RWPE2 (cell line): ENCODE data around the gene LRFN2.

Source experiments
- ATAC-seq: fragments of 200-7000 bp; cut with Tn5 transposase; 3 replicates; pipeline ENCODE4 v1.9.1; 2021; ENCODE audit warnings: low read depth
- DNase-seq: peaks from one replicate; pipeline ENCODE4 v3.0.0-alpha.2; 2020; ENCODE audit warnings: low spot score
- H3K27ac ChIP-seq: fragments of 450-650 bp; 2 replicates; pipeline ENCODE4 v1.5.1; 2017; ENCODE audit warnings: mild to moderate bottlenecking; ENCODE audit not compliant: poor library complexity, severe bottlenecking
- H3K27me3 ChIP-seq: fragments of 250-450 bp; sonication (Bioruptor Pico); 2 replicates; pipeline ENCODE4 v1.5.1; 2021; ENCODE audit warnings: mild to moderate bottlenecking, moderate library complexity; ENCODE audit not compliant: insufficient read depth, poor library complexity, severe bottlenecking
- H3K36me3 ChIP-seq: fragments of 250-450 bp; sonication (Bioruptor Pico); 2 replicates; pipeline ENCODE4 v1.5.1; 2020; ENCODE audit warnings: low read depth, mild to moderate bottlenecking, moderate library complexity
- H3K4me1 ChIP-seq: fragments of 250-450 bp; sonication (Bioruptor Pico); 2 replicates; pipeline ENCODE4 v1.5.1; 2021; ENCODE audit warnings: mild to moderate bottlenecking, moderate library complexity; ENCODE audit not compliant: insufficient read depth, poor library complexity, severe bottlenecking
- H3K4me3 ChIP-seq: fragments of 250-450 bp; sonication (Bioruptor Pico); 2 replicates; pipeline ENCODE4 v1.5.1; 2021; ENCODE audit warnings: mild to moderate bottlenecking, moderate library complexity; ENCODE audit not compliant: severe bottlenecking
- H3K9me3 ChIP-seq: fragments of 250-450 bp; sonication (Bioruptor Pico); 2 replicates; pipeline ENCODE4 v1.5.1; 2021; ENCODE audit warnings: mild to moderate bottlenecking, moderate library complexity; ENCODE audit not compliant: severe bottlenecking
- TF ChIP-seq, protein P1 (sequence below): fragments of 450-650 bp; IDR thresholded peaks from one replicate; pipeline ENCODE4 v1.5.1; 2017; ENCODE audit warnings: mild to moderate bottlenecking, moderate library complexity; ENCODE audit not compliant: poor library complexity, severe bottlenecking

Gene LRFN2

DNA sequence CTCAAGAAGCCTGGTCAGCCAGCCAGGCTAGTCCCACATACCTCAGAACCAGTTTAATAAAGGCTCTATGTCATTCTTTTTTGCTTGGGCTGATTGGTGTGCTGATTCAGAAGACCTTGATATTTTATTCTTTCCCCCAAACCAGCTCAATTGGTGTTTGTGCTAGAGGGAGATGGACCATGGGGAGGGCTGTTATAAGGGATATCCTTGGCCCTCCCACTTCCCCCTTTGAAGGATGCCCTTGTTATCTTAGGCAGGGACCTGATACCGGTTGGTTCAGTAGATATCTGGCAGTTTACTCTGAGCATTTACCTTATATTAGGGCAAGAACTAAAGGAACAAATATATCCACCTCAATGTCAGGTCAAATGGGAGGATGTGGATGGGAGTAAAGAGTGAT, 207.4 kb downstream of the LRFN2 start:
- Histone ChIP-seq H3K9me3 (no peaks in the 10 kb centered on the region), H3K4me1 (no peaks in the 10 kb centered on the region), H3K36me3 (no peaks in the 10 kb centered on the region), H3K27ac (no peak overlapping the region), H3K4me3 (no peak overlapping the region), H3K27me3 (no peaks in the 10 kb centered on the region)
- ATAC-seq (no peak), DNase-seq (no peak)
- TF ChIP-seq, protein P1, sequence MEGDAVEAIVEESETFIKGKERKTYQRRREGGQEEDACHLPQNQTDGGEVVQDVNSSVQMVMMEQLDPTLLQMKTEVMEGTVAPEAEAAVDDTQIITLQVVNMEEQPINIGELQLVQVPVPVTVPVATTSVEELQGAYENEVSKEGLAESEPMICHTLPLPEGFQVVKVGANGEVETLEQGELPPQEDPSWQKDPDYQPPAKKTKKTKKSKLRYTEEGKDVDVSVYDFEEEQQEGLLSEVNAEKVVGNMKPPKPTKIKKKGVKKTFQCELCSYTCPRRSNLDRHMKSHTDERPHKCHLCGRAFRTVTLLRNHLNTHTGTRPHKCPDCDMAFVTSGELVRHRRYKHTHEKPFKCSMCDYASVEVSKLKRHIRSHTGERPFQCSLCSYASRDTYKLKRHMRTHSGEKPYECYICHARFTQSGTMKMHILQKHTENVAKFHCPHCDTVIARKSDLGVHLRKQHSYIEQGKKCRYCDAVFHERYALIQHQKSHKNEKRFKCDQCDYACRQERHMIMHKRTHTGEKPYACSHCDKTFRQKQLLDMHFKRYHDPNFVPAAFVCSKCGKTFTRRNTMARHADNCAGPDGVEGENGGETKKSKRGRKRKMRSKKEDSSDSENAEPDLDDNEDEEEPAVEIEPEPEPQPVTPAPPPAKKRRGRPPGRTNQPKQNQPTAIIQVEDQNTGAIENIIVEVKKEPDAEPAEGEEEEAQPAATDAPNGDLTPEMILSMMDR, result no peak

DNA sequence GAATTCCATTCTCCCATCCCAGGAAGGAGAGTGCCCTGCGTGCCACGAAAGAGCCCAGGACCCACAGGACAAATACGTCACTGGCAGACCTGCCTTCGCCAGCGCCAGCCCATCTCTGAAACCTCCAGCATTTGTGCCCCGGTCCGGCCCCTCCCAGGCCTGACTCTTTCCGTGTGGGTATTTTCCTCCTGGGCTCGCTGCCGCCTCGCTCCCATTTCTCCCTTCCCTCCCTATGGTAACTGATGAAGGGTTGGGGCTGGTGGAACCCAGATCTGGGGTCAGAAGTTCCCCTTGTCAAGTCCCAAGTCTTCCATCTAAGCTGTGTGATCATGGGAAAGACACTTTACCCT, 208.5 kb downstream of the LRFN2 start:
- no peak overlapping the region for H3K27ac ChIP-seq
- H3K4me1 ChIP-seq, result no peaks in the 10 kb centered on the region
- DNase-seq, result no peak
- no peak overlapping the region for H3K4me3 ChIP-seq
- ATAC-seq, result no peak
- no peaks in the 10 kb centered on the region for H3K9me3 ChIP-seq
- no peaks in the 10 kb centered on the region for H3K36me3 ChIP-seq
- TF ChIP-seq, protein P1, result no peak
- no peaks in the 10 kb centered on the region for H3K27me3 ChIP-seq

DNA sequence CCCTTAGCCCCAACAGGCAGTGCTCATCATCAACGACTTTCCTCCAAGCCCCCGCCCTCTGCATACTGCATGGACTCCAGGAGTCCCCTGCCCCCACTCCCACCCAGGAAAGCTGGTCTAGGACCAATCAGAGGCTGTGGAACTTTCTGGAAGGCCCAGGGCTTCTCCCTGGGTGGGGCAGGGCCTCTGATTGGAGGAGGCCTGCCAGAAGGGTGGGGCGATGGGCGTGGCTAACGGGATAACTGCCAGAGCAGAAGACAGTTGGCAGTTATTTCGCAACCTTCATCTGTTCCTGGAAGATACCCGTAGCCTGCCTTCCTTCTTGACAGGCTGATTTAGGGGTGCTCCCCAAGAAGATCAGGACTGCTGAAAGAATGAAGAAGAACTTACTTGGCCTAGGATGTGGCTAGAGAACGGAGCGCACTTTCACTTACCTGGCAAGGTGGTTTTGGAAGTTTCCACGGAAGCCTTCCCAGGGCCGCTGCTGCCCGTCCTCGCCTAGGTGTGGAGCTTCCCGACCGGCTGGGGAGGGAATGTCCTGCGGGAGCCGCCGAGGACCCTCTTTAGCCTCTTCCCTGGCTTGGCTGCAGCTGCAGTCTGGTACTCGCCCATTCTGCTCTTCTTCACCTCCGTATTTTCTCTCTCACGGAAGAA, 209.0 kb downstream of the LRFN2 start:
- Histone ChIP-seq H3K36me3 (no peaks in the 10 kb centered on the region), H3K27ac (no peak overlapping the region), H3K9me3 (no peaks in the 10 kb centered on the region), H3K4me3 (no peak overlapping the region), H3K27me3 (no peaks in the 10 kb centered on the region), H3K4me1 (no peaks in the 10 kb centered on the region)
- ATAC-seq, result no peak
- no peak for DNase-seq
- TF ChIP-seq, protein P1, result no peak

DNA sequence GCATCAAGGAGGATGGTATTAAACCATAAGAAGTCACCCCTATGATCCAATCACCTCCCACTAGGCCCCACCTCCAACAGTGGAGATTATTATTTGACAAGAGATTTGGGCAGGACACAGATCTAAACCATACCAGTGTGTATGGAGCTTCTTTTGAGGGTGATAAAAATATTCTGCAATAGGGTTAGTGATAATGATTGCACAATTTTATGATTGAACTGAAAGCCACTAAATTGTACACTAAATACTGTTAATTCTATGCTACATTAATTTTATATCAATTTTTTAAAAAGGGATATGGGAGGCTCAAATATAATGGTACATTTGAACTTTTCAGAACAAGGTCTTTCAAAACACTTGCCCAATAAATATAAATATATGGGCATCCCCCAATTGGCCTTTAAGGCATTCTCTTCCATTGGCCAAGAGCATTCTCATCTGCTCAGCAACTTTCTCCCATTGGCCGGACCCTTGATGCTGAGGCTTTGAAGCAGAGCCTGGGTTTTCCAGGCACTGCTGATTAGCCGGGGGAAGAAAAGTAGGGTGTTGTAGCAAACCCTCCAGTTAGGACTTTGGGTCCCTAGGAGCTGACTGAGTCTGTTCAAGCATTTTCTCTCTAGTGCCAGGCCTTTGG, 209.9 kb downstream of the LRFN2 start:
- no peak for ATAC-seq
- Histone ChIP-seq H3K4me3 (no peak overlapping the region), H3K36me3 (no peaks in the 10 kb centered on the region), H3K27me3 (no peaks in the 10 kb centered on the region), H3K4me1 (no peaks in the 10 kb centered on the region), H3K27ac (no peak overlapping the region), H3K9me3 (no peaks in the 10 kb centered on the region)
- TF ChIP-seq, protein P1, result no peak
- no peak for DNase-seq

DNA sequence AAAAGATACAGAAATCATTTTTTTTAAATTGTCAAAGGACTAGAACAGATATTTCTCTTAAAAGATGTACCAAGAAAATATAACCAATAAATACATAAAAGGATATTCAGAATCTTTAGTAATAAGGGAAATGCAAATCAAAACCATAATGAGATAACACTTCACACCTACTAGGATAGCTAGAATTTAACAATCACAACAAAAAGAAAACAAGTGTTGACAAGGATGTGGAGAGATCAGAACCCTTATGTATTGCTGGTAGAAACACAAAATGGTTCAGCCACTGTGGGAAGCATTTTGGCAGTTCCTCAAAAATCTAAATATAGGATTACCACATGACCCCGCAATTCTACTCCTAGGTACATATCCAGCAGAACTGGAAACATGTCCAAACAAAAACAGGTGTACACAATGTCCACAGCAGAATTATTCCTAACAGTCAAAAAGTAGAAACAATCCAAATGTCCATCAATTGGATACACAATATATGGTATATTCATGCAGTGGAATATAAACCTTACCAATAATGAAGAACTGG, 211.0 kb downstream of the LRFN2 start:
- no peaks in the 10 kb centered on the region for H3K27me3 ChIP-seq
- H3K27ac ChIP-seq, result no peak overlapping the region
- TF ChIP-seq, protein P1, result no peak
- H3K4me3 ChIP-seq, result no peak overlapping the region
- H3K4me1 ChIP-seq, result no peaks in the 10 kb centered on the region
- no peak for DNase-seq
- H3K36me3 ChIP-seq, result no peaks in the 10 kb centered on the region
- no peak for ATAC-seq
- H3K9me3 ChIP-seq, result no peaks in the 10 kb centered on the region
